Choroid plexus epithelial cell (primary cell): Measurements from ENCODE around the gene ZNRF4.

Experiments
- DNase-seq: peaks from one replicate; pipeline ENCODE4 v3.0.0-alpha.2; 2010; ENCODE audit warnings: low read depth
- H3K4me3 ChIP-seq: 2 replicates; pipeline ENCODE4 v1.5.1; 2011; ENCODE audit warnings: low read depth, mild to moderate bottlenecking, control low read depth, low read length, moderate library complexity
- CTCF ChIP-seq: conservative IDR thresholded peaks from 2 replicates; pipeline ENCODE4 v1.5.1; 2011; ENCODE audit warnings: low read depth, mild to moderate bottlenecking, control low read depth, inconsistent platforms, low read length, moderate library complexity

The ZNRF4 gene

DNA sequence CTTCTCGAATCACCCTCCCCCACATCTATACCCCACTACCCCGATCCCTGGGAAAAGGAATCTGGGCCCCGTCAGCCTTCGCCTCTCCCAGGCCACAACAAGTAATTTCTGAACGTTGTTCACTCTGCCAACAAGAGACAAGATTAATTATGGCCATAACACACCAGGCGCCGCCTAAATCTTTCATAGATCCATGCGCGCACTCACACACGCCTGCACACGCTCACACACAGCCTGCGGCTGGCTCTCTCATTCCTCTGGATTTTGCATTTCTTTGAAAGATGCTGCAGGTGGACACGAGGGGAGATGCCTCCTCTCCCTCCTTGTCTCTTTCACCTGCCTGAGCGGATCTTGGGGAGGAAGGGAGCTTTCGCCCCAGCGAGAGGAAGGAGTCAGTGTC lies 17.1 kb downstream of the ZNRF4 start:
- TF ChIP-seq CTCF, result no peak
- DNase-seq, result no peak
- no peak overlapping the region for H3K4me3 ChIP-seq

DNA sequence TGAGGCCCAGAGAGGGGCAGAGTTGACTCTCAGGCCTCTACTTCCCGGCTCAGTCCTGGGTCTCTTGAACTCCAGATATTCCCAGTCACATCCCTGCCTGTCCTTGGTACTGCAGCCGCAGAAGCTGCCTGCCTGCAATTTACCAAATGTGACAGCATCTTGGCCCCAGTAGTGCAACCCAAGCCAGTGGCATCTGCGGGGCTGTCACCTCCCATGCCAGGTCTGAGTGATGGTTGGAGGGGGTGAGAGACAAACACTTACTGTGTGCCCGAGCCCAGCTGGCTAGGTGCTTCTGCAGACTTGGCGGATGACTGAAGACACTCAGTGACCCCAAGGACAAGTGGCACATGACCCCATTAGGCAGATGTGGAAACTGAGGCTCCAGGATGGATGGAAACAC lies 18.4 kb downstream of the ZNRF4 start:
- no peak overlapping the region for H3K4me3 ChIP-seq
- no peak for TF ChIP-seq CTCF
- no peak for DNase-seq

GRCh38 chr19:5477451-5478215 lies 22.4 kb downstream of the ZNRF4 start:
- H3K4me3 ChIP-seq, result no peak overlapping the region
- no peak for DNase-seq
- no peak for TF ChIP-seq CTCF

DNA sequence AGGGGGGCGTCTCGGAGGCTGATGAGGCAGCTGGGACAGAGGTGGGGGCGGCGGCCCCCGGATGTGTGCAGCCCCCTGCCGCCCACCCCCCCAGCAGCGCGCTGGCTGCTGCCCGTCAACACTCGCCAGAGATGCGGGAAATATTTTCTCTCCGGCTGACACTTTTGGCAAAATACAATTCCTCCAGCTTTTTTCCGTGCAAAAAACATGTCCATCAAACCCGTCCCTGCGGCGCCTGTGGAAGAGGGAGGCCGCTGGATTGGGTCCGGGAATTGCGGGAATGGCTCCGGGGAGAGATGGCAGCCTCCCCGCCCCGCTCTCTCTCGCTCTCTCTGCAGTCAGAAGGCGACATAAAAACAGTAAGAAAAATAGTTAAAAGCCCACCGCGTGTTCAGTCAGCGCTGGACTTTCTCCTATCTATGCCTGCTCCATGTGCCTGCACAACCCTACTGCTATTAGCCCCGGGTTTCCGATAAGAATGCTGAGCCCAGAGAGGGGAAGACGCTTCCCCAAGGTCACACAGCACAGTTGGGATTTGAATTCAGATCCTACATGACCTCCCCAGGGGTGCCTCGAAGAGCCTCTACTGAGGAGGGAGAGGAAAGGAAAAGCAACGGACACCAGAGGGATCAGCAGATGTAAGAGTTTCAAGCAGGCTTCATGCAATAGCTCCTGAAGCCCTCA lies 23.2 kb downstream of the ZNRF4 start:
- TF ChIP-seq CTCF, result no peak
- DNase-seq, result no peak
- no peak overlapping the region for H3K4me3 ChIP-seq

- H3K4me3 ChIP-seq, result no peak overlapping the region
- no peak for TF ChIP-seq CTCF
- no peak for DNase-seq
These were observed 23.8 kb downstream of the ZNRF4 start for GRCh38 chr19:5478925-5479588.

- DNase-seq, result no peak
- H3K4me3 ChIP-seq, result no peak overlapping the region
- TF ChIP-seq CTCF, result no peak
These were observed 24.7 kb downstream of the ZNRF4 start for GRCh38 chr19:5479958-5480357.
